ENCODE data around the gene BICD1.

DNA sequence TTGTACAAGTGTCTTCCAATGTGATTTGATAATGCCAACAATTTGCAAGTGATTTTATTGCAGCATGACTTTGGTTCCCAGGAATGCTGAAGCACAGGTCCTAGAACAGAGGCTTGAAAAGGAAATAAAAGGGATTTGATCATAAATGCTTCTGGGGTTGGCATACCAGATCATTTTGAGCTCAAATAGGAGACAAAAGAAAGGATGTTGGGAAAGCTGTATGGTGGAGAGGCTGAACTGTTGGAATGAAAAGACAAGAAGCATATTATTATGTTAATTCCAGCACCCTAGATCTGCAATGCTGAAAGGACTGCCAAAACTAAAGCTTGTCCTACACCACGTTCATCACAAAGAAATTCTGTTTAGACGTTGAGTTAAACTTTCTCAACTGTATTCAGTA lies 143.1 kb downstream of the BICD1 start:
- TF ChIP-seq, protein P1, sequence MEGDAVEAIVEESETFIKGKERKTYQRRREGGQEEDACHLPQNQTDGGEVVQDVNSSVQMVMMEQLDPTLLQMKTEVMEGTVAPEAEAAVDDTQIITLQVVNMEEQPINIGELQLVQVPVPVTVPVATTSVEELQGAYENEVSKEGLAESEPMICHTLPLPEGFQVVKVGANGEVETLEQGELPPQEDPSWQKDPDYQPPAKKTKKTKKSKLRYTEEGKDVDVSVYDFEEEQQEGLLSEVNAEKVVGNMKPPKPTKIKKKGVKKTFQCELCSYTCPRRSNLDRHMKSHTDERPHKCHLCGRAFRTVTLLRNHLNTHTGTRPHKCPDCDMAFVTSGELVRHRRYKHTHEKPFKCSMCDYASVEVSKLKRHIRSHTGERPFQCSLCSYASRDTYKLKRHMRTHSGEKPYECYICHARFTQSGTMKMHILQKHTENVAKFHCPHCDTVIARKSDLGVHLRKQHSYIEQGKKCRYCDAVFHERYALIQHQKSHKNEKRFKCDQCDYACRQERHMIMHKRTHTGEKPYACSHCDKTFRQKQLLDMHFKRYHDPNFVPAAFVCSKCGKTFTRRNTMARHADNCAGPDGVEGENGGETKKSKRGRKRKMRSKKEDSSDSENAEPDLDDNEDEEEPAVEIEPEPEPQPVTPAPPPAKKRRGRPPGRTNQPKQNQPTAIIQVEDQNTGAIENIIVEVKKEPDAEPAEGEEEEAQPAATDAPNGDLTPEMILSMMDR (conservative IDR thresholded peaks at IDR 0.05) = no peak
- no peak for TF ChIP-seq EZH2 (IDR thresholded peaks at IDR 0.05; ENCODE audit: low read depth)

Measured in PC-9 (cell line).